GM12891 (cell line): ENCODE data around the gene SLC10A7.

Experiments used
- DNase-seq: peaks from one replicate; pipeline ENCODE4 v3.0.0; 2011; ENCODE audit warnings: low spot score; ENCODE audit not compliant: insufficient read length
- FAIRE-seq: peaks from 2 replicates; lab custom pipeline; 2011; peaks lifted over from hg19 to GRCh38; lab: Jason Lieb, UNC
- PAX5 ChIP-seq: IDR thresholded peaks from 2 replicates; pipeline ENCODE4 v1.6.1; 2011; ENCODE audit warnings: low read length, moderate library complexity, mild to moderate bottlenecking; ENCODE audit not compliant: insufficient read depth, severe bottlenecking
- POLR2A ChIP-seq: IDR thresholded peaks from 2 replicates; pipeline ENCODE4 v1.6.1; 2011; ENCODE audit warnings: low read depth, low read length, control low read depth
- POLR2AphosphoS5 ChIP-seq: IDR thresholded peaks from 2 replicates; pipeline ENCODE4 v1.6.1; 2011; ENCODE audit warnings: low read depth, low read length, control low read depth
- POU2F2 ChIP-seq: IDR thresholded peaks from 2 replicates; pipeline ENCODE4 v1.6.1; 2011; ENCODE audit warnings: low read depth, mild to moderate bottlenecking, control low read depth, low read length, moderate library complexity
- SPI1 ChIP-seq: IDR thresholded peaks from 2 replicates; pipeline ENCODE4 v1.6.1; 2011; ENCODE audit warnings: low read depth, low read length, control low read depth
- TAF1 ChIP-seq: IDR thresholded peaks from 2 replicates; pipeline ENCODE4 v1.6.1; 2011; ENCODE audit warnings: low read depth, low read length, control low read depth

SLC10A7 gene

DNA sequence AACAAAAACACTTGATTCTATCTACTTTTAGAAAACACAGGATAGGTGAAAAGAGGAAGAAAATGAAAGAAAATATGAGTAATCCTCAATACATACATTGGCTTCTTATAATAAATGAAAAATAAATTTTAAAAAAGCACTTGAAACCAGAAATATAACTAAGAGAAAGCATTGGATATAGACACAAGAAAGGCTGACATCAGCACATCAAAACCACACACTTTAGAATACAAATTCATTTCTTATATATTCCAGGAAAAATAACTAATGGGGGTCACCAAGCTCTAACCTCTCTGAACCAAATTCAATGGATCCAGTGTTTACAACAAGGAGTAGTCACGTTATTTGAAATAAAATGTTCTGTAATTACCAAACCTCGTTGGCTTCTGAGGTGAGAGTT, 173.9 kb downstream of the SLC10A7 start:
- DNase-seq (no peak), FAIRE-seq (no peak)
- no peak for TF ChIP-seq PAX5
- no peak for TF ChIP-seq POLR2A
- no peak for TF ChIP-seq POU2F2
- no peak for TF ChIP-seq POLR2AphosphoS5
- TF ChIP-seq SPI1, result no peak
- no peak for TF ChIP-seq TAF1

- TF ChIP-seq PAX5 (no peak), POLR2AphosphoS5 (no peak), POU2F2 (no peak), SPI1 (no peak), TAF1 (no peak), POLR2A (no peak)
- DNase-seq, result no peak
- FAIRE-seq, result no peak
Observed at GRCh38 chr4:146346276-146346675, 175.5 kb downstream of the SLC10A7 start.

DNA sequence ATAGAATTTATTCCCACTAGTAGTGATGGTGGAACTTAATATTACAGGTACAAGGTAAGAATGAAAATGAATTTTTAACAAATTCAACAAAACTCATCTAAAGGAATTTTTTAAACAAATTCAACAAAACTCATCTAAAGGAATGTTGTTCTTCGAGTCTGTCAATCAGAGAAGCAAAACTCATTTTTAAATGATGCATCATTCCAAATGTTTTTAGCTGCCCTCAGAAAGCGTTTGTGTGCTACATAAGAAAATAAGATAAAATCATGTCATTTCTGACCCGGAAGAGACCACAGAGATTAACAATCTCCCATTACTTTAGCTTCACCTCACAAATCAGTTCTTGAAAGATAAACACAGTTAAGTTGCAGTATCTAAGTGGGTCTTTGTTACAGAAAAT, 178.0 kb downstream of the SLC10A7 start:
- no peak for DNase-seq
- TF ChIP-seq PAX5 (no peak), POU2F2 (no peak)
- no peak for FAIRE-seq

DNA sequence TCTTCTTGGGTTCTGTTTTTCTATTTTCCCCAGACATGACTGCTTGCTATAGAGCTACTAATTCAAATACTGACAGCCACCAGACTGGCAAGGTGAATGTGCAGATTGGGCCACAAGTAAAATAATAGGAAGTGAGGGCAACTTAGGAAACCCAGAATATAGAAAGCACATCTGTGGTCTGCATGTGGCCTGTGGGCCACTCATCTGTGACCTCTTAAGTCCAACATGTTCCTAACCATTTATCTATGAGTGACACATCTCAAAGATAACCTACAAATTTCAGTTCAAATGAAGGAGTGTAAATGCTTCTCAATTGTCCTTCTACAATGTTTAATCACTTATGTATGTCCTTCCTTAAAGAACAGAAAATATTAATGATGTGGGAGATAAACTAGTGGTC, 178.5 kb downstream of the SLC10A7 start:
- FAIRE-seq (peak; percentile 41), DNase-seq (no peak)
- no peak for TF ChIP-seq PAX5
- peak; percentile 65 for TF ChIP-seq SPI1

- DNase-seq, result no peak
- TF ChIP-seq POLR2A (no peak), POLR2AphosphoS5 (no peak), POU2F2 (no peak), SPI1 (no peak), PAX5 (no peak), TAF1 (no peak)
- no peak for FAIRE-seq
Observed at GRCh38 chr4:146342600-146343192, 179.0 kb downstream of the SLC10A7 start.

- DNase-seq, result no peak
- no peak for FAIRE-seq
- TF ChIP-seq POU2F2, result no peak
- no peak for TF ChIP-seq SPI1
- no peak for TF ChIP-seq PAX5
- no peak for TF ChIP-seq POLR2A
- TF ChIP-seq TAF1, result no peak
- no peak for TF ChIP-seq POLR2AphosphoS5
Observed at GRCh38 chr4:146340798-146341197, 180.9 kb downstream of the SLC10A7 start.

DNA sequence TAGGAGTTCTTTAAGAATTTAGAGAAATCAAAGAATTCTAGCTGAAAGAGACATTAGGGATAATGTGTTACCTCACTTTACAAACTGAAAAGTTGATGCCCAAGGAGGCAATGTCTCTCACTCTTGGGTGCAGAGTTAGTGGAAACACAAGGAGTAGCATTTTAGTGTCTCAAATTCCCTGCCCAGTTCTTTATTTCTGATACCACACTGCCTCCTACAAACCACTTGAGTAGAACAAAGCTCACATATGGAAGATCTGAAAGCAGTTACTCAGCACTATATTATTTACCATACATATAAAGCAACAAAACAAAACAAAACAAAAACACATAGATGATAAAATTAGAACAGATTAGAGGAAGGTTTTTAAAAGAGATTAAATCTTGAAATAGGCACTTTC, 183.2 kb downstream of the SLC10A7 start:
- DNase-seq (no peak), FAIRE-seq (peak; percentile 9)
- TF ChIP-seq PAX5 (no peak), TAF1 (no peak), POU2F2 (no peak)

DNA sequence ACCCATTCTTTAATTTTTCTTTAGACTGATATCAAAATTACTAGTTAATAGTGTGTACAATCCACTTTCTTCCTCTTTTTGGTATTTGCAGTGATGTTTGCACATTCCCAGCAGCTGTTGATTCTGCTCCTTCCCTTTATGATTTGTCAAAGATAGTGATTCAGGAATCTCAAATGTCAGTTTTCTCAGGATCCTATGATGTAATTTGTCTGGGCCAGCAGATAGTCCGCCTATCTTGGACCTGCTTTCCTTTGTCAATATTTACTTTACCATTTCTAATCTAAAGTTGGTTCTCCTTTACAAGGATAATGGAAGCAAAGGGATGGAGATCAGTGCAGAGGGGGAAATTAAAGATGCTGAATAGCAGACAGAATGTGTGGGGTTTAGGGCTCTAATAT, 185.3 kb downstream of the SLC10A7 start:
- no peak for TF ChIP-seq POLR2A
- no peak for TF ChIP-seq PAX5
- TF ChIP-seq TAF1, result no peak
- TF ChIP-seq POU2F2, result no peak
- no peak for TF ChIP-seq SPI1
- TF ChIP-seq POLR2AphosphoS5, result no peak
- DNase-seq (no peak), FAIRE-seq (no peak)

DNA sequence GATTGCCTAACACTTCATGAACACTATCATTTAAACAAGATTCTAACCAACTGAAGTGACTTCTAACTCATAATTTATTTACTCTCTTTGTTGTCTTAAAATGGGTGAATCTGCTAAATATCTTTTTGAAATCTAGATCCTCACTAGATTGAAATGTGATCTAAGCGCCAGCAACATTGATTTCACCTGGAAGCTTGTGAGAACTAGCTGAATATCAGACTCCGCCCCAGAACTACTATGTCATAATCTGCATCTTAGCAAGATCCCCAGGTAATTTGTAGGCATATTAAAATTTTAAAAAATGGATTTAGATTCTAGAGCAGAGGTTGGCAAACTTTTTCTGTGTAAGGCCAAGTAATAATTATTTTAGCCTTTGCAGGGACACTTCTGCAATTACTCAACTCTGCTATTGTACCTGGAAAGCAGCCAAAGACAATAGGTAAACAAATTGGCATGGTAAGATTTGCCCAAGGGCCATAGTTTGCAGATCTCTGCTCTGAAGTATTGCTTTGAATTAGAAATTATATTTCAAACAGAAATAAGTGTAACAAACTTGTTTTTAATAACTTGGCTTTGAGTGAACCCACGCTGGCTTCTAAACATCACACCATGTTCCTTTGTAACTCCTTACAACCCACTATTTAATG, 185.9 kb downstream of the SLC10A7 start:
- no peak for FAIRE-seq
- no peak for TF ChIP-seq PAX5
- TF ChIP-seq POLR2AphosphoS5, result no peak
- TF ChIP-seq SPI1, result no peak
- no peak for TF ChIP-seq TAF1
- no peak for TF ChIP-seq POU2F2
- TF ChIP-seq POLR2A, result no peak
- DNase-seq, result no peak

- TF ChIP-seq POU2F2 (no peak), POLR2AphosphoS5 (no peak), POLR2A (no peak), SPI1 (no peak), TAF1 (no peak), PAX5 (no peak)
- FAIRE-seq (peak; percentile 71), DNase-seq (no peak)
Observed at GRCh38 chr4:146334862-146335449, 186.8 kb downstream of the SLC10A7 start.
